ENCODE results near the gene TBC1D9. TPM values are rescaled to one million over a fixed set of nuclear protein-coding genes. Genes with fewer than 3 reads are reported as not detected.

The TBC1D9 gene
- total and polyA plus RNA-seq, 2 of the 13 experiments (the other 11 are each of a cell fraction or from before 2014, with no cell fraction given): 11.9 to 12.2 TPM

GRCh38 chr4:140756319-140757231, at the start of gene TBC1D9 (continued):
- TF ChIP-seq ZNF235 (CRISPR knock-in tag; IDR thresholded peaks at IDR 0.05; ENCODE audit: borderline replicate concordance) (0 out of 2 replicates have a peak, but pooled peaks have one; percentile 34), ELF4 (CRISPR knock-in tag; IDR thresholded peaks at IDR 0.05; ENCODE audit: borderline replicate concordance) (no peak), CENPT (CRISPR knock-in tag; IDR thresholded peaks at IDR 0.05; ENCODE audit: low read depth) (0 out of 2 replicates have a peak, but pooled peaks have one; percentile 69), ZNF781 (CRISPR knock-in tag; IDR thresholded peaks at IDR 0.05; ENCODE audit: borderline replicate concordance, not compliant biosample characterization) (no peak), ISX (CRISPR knock-in tag; conservative IDR thresholded peaks at IDR 0.05) (0 out of 2 replicates have a peak, but pooled peaks have one; percentile 14), SCMH1 (CRISPR knock-in tag; IDR thresholded peaks at IDR 0.05; ENCODE audit: borderline replicate concordance) (peak; percentile 63; the same call in 1 of the 2 replicates), RXRB (CRISPR knock-in tag; IDR thresholded peaks at IDR 0.05; ENCODE audit: borderline replicate concordance) (peak; percentile 41), ZNF367 (CRISPR knock-in tag; IDR thresholded peaks at IDR 0.05; ENCODE audit: borderline replicate concordance) (peak; percentile 73; the same call in 1 of the 2 replicates), ELK4 (CRISPR knock-in tag; IDR thresholded peaks at IDR 0.05; ENCODE audit: borderline replicate concordance) (no peak), RERE (CRISPR knock-in tag; IDR thresholded peaks at IDR 0.05; ENCODE audit: low read depth) (no peak), NFIC (IDR thresholded peaks at IDR 0.05; ENCODE audit: low read length) (no peak), ZEB1 (IDR thresholded peaks at IDR 0.05; ENCODE audit: insufficient replicate concordance, low read depth) (no peak), ZNF326 (CRISPR knock-in tag; IDR thresholded peaks at IDR 0.05; ENCODE audit: borderline replicate concordance) (no peak), ZNF883 (CRISPR knock-in tag; IDR thresholded peaks at IDR 0.05; ENCODE audit: not compliant biosample characterization) (peak; percentile 31), RCOR2 (CRISPR knock-in tag; IDR thresholded peaks at IDR 0.05) (no peak), FOXP4 (CRISPR knock-in tag; IDR thresholded peaks at IDR 0.05) (peak; percentile 79), MXI1 (IDR thresholded peaks at IDR 0.05; ENCODE audit: borderline replicate concordance, low read depth, low read length) (0 out of 3 replicates have a peak, but pooled peaks have one; percentile 27), ZNF556 (CRISPR knock-in tag; IDR thresholded peaks at IDR 0.05; ENCODE audit: borderline replicate concordance) (peak; percentile 78), KMT2A (CRISPR knock-in tag; IDR thresholded peaks at IDR 0.05) (peak; percentile 56; the same call in 1 of the 2 replicates), PHF20 (CRISPR knock-in tag; IDR thresholded peaks at IDR 0.05) (0 out of 2 replicates have a peak, but pooled peaks have one; percentile 23)

Data from HepG2 (cell line).